ENCODE data around the gene RBMS1.
A peak's percentile ranks its signal among the peaks of the same experiment; 100 is the strongest.

DNA sequence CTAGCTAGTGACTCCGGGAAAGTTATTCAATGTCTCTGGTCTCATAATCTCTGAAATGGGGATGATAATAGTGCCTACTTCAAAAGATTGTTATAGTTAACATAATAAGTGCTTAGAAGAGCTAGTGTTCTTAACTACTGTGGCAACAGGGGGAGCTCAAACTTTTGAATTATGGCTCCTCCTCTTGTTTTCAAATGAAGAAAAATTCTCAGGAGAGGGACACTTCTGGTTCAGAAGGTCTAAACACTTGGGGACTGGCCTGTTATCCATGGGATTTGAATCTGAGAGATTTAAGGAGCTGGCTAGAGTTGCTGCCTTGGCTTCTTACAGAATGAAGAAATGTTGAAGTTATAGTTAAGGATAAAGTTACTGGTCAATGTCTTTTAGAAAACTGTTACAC lies 201.4 kb downstream of the RBMS1 start:
- TF ChIP-seq, protein P1, sequence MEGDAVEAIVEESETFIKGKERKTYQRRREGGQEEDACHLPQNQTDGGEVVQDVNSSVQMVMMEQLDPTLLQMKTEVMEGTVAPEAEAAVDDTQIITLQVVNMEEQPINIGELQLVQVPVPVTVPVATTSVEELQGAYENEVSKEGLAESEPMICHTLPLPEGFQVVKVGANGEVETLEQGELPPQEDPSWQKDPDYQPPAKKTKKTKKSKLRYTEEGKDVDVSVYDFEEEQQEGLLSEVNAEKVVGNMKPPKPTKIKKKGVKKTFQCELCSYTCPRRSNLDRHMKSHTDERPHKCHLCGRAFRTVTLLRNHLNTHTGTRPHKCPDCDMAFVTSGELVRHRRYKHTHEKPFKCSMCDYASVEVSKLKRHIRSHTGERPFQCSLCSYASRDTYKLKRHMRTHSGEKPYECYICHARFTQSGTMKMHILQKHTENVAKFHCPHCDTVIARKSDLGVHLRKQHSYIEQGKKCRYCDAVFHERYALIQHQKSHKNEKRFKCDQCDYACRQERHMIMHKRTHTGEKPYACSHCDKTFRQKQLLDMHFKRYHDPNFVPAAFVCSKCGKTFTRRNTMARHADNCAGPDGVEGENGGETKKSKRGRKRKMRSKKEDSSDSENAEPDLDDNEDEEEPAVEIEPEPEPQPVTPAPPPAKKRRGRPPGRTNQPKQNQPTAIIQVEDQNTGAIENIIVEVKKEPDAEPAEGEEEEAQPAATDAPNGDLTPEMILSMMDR (conservative IDR thresholded peaks at IDR 0.05; ENCODE audit: low read depth in 2 of 2): peak; percentile 12 to 31; a peak in 1 of 4 replicates
- TF ChIP-seq, protein P2, sequence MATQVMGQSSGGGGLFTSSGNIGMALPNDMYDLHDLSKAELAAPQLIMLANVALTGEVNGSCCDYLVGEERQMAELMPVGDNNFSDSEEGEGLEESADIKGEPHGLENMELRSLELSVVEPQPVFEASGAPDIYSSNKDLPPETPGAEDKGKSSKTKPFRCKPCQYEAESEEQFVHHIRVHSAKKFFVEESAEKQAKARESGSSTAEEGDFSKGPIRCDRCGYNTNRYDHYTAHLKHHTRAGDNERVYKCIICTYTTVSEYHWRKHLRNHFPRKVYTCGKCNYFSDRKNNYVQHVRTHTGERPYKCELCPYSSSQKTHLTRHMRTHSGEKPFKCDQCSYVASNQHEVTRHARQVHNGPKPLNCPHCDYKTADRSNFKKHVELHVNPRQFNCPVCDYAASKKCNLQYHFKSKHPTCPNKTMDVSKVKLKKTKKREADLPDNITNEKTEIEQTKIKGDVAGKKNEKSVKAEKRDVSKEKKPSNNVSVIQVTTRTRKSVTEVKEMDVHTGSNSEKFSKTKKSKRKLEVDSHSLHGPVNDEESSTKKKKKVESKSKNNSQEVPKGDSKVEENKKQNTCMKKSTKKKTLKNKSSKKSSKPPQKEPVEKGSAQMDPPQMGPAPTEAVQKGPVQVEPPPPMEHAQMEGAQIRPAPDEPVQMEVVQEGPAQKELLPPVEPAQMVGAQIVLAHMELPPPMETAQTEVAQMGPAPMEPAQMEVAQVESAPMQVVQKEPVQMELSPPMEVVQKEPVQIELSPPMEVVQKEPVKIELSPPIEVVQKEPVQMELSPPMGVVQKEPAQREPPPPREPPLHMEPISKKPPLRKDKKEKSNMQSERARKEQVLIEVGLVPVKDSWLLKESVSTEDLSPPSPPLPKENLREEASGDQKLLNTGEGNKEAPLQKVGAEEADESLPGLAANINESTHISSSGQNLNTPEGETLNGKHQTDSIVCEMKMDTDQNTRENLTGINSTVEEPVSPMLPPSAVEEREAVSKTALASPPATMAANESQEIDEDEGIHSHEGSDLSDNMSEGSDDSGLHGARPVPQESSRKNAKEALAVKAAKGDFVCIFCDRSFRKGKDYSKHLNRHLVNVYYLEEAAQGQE (IDR thresholded peaks at IDR 0.05; ENCODE audit: unreplicated experiment): no peak
- TF ChIP-seq EZH2phosphoT487 (IDR thresholded peaks at IDR 0.05; ENCODE audit: unreplicated experiment) (no peak), POLR2AphosphoS5 (IDR thresholded peaks at IDR 0.05; ENCODE audit: low read depth) (no peak), JUNB (IDR thresholded peaks at IDR 0.05; ENCODE audit: unreplicated experiment) (no peak), NANOG (IDR thresholded peaks at IDR 0.05; ENCODE audit: borderline replicate concordance) (no peak), EZH2 (IDR thresholded peaks at IDR 0.05; ENCODE audit: low read depth, unreplicated experiment) (no peak)

Data from GM23338 (cell line).